K562 (cell line): ENCODE measurements around the gene DNAJC19. TPM values are rescaled to one million over a fixed set of nuclear protein-coding genes. Genes with fewer than 3 reads are reported as not detected.

Source experiments
- AFF4 ChIP-seq: sonication (generic); formaldehyde crosslinking; IDR thresholded peaks from 2 replicates; pipeline ENCODE4 v1.8.0; 2023; ENCODE audit warnings: mild to moderate bottlenecking, missing genetic modification reagents
- CBX2 ChIP-seq: fragments of 200-600 bp; sonication (generic); IDR thresholded peaks from one replicate; pipeline ENCODE4 v1.6.1; 2012; ENCODE audit warnings: mild to moderate bottlenecking, low read length, inconsistent platforms; ENCODE audit not compliant: insufficient read depth, poor library complexity, severe bottlenecking
- FOXA3 ChIP-seq, 2 experiments: fragments of 450-650 bp in 1 of 2; sonication (generic) in 1 of 2; formaldehyde crosslinking; IDR thresholded peaks in 1 of 2; conservative IDR thresholded peaks in 1 of 2; 2 replicates each; pipeline versions ENCODE4 v1.4.0 to v1.8.0; 2020 to 2022; ENCODE audit warnings: mild to moderate bottlenecking in 2 of 2, missing genetic modification reagents in 1 of 2
- GABPB1 ChIP-seq: sonication (generic); formaldehyde crosslinking; IDR thresholded peaks from 2 replicates; pipeline ENCODE4 v1.8.0; 2022; ENCODE audit warnings: mild to moderate bottlenecking, missing genetic modification reagents
- HDAC1 ChIP-seq, 2 experiments: fragments of 450-650 bp; IDR thresholded peaks; 2 replicates each; pipeline ENCODE4 v1.6.1; 2016 to 2017; ENCODE audit warnings: inconsistent platforms in 1 of 2, mild to moderate bottlenecking in 1 of 2, moderate library complexity in 1 of 2
- HINFP ChIP-seq: fragments of 450-650 bp; conservative IDR thresholded peaks from 2 replicates; pipeline ENCODE4 v1.6.1; 2016; ENCODE audit warnings: missing genetic modification characterization, low read depth, mild to moderate bottlenecking, control low read depth, missing compliant biosample characterization
- MBD2 ChIP-seq: sonication (generic); IDR thresholded peaks from 2 replicates; pipeline ENCODE4 v1.6.1; 2016; ENCODE audit warnings: low read depth, borderline replicate concordance
- NEUROD1 ChIP-seq: fragments of 150-350 bp; IDR thresholded peaks from 2 replicates; pipeline ENCODE4 v1.6.1; 2014; ENCODE audit warnings: borderline replicate concordance, low read length, low read depth; ENCODE audit not compliant: partially characterized antibody
- RBFOX2 ChIP-seq: fragments of 200-400 bp; formaldehyde crosslinking; IDR thresholded peaks from 2 replicates; pipeline ENCODE4 v1.6.1; 2017; ENCODE audit warnings: low read depth, mild to moderate bottlenecking, low read length, moderate library complexity
- RCOR1 ChIP-seq, 2 experiments: IDR thresholded peaks; 2 replicates each; pipeline ENCODE4 v1.6.1; 2012; ENCODE audit warnings: low read depth in 2 of 2, low read length in 2 of 2, borderline replicate concordance in 1 of 2, improper control_type of control experiment in 1 of 2
- SIN3A ChIP-seq, 2 experiments: fragments of 150-350 bp in 1 of 2; IDR thresholded peaks; 2 replicates each; pipeline ENCODE4 v1.6.1; 2011 to 2016; ENCODE audit warnings: borderline replicate concordance in 2 of 2, low read depth in 2 of 2, low read length in 2 of 2, mild to moderate bottlenecking in 2 of 2, moderate library complexity in 2 of 2; ENCODE audit not compliant: control insufficient read depth in 1 of 2
- SP2 ChIP-seq: IDR thresholded peaks from 2 replicates; pipeline ENCODE4 v1.6.1; 2011; ENCODE audit warnings: mild to moderate bottlenecking, low read depth, low read length, moderate library complexity; ENCODE audit not compliant: poor library complexity, severe bottlenecking; ENCODE audit errors: extremely low read depth
- TAF1 ChIP-seq: IDR thresholded peaks from 2 replicates; pipeline ENCODE4 v1.6.1; 2011; ENCODE audit warnings: mild to moderate bottlenecking, low read length, moderate library complexity; ENCODE audit not compliant: insufficient read depth, control insufficient read depth, severe bottlenecking; ENCODE audit errors: extremely low read depth
- ZNF197 ChIP-seq: fragments of 200-800 bp; sonication (Bioruptor generic); IDR thresholded peaks from 2 replicates; pipeline ENCODE4 v1.6.1; 2016; ENCODE audit warnings: low read depth, missing genetic modification characterization, missing compliant biosample characterization
- ZNF398 ChIP-seq: fragments of 250-450 bp; sonication (Bioruptor Pico); IDR thresholded peaks from 2 replicates; pipeline ENCODE4 v1.8.0; 2021; ENCODE audit warnings: moderate library complexity, mild to moderate bottlenecking, inconsistent platforms
- polyA plus RNA-seq, 8 experiments: library from polyadenylated mRNA; depleted of rRNA in 4 of 8; stranded (reverse) in 5 of 8; unstranded in 3 of 8; fragments of >200 nt; fragmentation: Nextera tagmentation in 2 of 8; fragmentation: Illumina TruSeq in 1 of 8; extraction: Ambion mirVana in 2 of 8; extraction: Trizol in 1 of 8; gene quantifications; 2 replicates each; pipeline versions ENCODE4 v1.2.1 to v1.2.3, GENCODE V29; 2011 to 2014; ENCODE audit warnings: inconsistent platforms in 1 of 8, missing spikeins in 1 of 8
- total RNA-seq, 7 experiments: library from RNA; depleted of rRNA in 6 of 7; stranded (reverse); fragments of >200 nt in 6 of 7; fragmentation: Illumina TruSeq in 2 of 7; extraction: Trizol in 2 of 7; gene quantifications; 2 replicates each; pipeline versions ENCODE4 v1.2.1 to v1.2.3, GENCODE V29; 2011 to 2021; ENCODE audit warnings: low replicate concordance in 1 of 7

The DNAJC19 gene
- total and polyA plus RNA-seq, 9 of the 15 experiments (the other 6 are each of a cell fraction or from before 2014, with no cell fraction given) = 55.7 to 184 (median 99.1) TPM

GRCh38 chr3:180989291-180990163 is at the start of gene DNAJC19 (continued):
- TF ChIP-seq HINFP (tag) (no peak), MBD2 (peak; percentile 84), GABPB1 (peak; percentile 76), RBFOX2 (peak; percentile 93), FOXA3 (CRISPR knock-in tag; conservative IDR thresholded peaks at IDR 0.05 in 1 of 2, IDR thresholded peaks at IDR 0.05 in 1 of 2) (0 out of 4 replicates have a peak, but pooled peaks of 1 of the 2 experiments have one; percentile 38), ZNF197 (no peak), HDAC1 (IDR thresholded peaks at IDR 0.05) (peak in 1 of 2 experiments; percentile 80; a peak in 2 of 4 replicates), RCOR1 (IDR thresholded peaks at IDR 0.05; ENCODE audit: borderline replicate concordance in 1 of 2, low read depth in 2 of 2, low read length in 2 of 2) (peak in 1 of 2 experiments; percentile 43; a peak in 1 of 4 replicates), SIN3A (IDR thresholded peaks at IDR 0.05; ENCODE audit: borderline replicate concordance in 2 of 2, control insufficient read depth in 1 of 2, low read depth in 2 of 2, low read length in 2 of 2) (peak in 1 of 2 experiments; percentile 78; a peak in 1 of 4 replicates), AFF4 (peak; percentile 75; the same call in 1 of the 2 replicates), NEUROD1 (no peak), ZNF398 (CRISPR knock-in tag) (no peak), TAF1 (peak; percentile 90), SP2 (no peak), CBX2 (no peak)
